OCI-LY7 (cell line): ENCODE measurements around the gene ZNF609. TPM values are rescaled to one million over a fixed set of nuclear protein-coding genes. Genes with fewer than 3 reads are reported as not detected.

ENCODE experiments used
- BruUV-seq: library from RNA; stranded (reverse); fragments of 400-500 nt; replicated peaks from 2 replicates; lab custom pipeline; 2021; lab: Mats Ljungman, UMichigan
- CTCF ChIA-PET: fragments of 300-600 bp; sonication (Branson Sonifier 250); formaldehyde crosslinking; loops from one replicate; lab custom pipeline; 2022; ENCODE audit warnings: antibody characterized with exemption; ENCODE audit not compliant: unreplicated experiment; lab: Charles Lee
- POLR2A ChIA-PET: fragments of 300-600 bp; sonication (Branson Sonifier 250); formaldehyde crosslinking; loops from one replicate; lab custom pipeline; 2022; ENCODE audit warnings: antibody characterized with exemption; lab: Charles Lee
- DNase-seq: peaks from one replicate; pipeline ENCODE4 v3.0.0-alpha.2; 2015; ENCODE audit warnings: low spot score
- H2AFZ ChIP-seq: fragments of 200-600 bp; sonication (generic), shearing (Covaris generic); 2 replicates; pipeline ENCODE4 v1.6.1; 2014; ENCODE audit warnings: mild to moderate bottlenecking, antibody characterized with exemption, low read length, moderate library complexity
- H3K27ac ChIP-seq: fragments of 200-600 bp; sonication (generic); 2 replicates; pipeline ENCODE4 v1.5.1; 2014; ENCODE audit warnings: mixed run types, low read depth, mild to moderate bottlenecking, moderate library complexity, low read length, inconsistent platforms; ENCODE audit not compliant: poor library complexity, severe bottlenecking
- H3K36me3 ChIP-seq: fragments of 200-600 bp; sonication (generic); 2 replicates; pipeline ENCODE4 v1.6.1; 2014; ENCODE audit warnings: mild to moderate bottlenecking, antibody characterized with exemption, low read length, moderate library complexity, mixed read lengths; ENCODE audit not compliant: insufficient read depth
- H3K4me1 ChIP-seq: fragments of 200-600 bp; sonication (generic); 2 replicates; pipeline ENCODE4 v1.5.1; 2014; ENCODE audit warnings: mild to moderate bottlenecking, low read length; ENCODE audit not compliant: insufficient read depth, poor library complexity, severe bottlenecking
- H3K4me2 ChIP-seq: fragments of 200-600 bp; sonication (generic); 2 replicates; pipeline ENCODE4 v1.6.1; 2014; ENCODE audit warnings: mild to moderate bottlenecking, low read length
- H3K4me3 ChIP-seq: fragments of 200-600 bp; sonication (generic); 2 replicates; pipeline ENCODE4 v1.5.1; 2014; ENCODE audit warnings: mild to moderate bottlenecking, low read depth, low read length; ENCODE audit not compliant: poor library complexity, severe bottlenecking
- H3K79me2 ChIP-seq: fragments of 200-600 bp; sonication (generic); 2 replicates; pipeline ENCODE4 v1.6.1; 2016; ENCODE audit warnings: low read depth, mild to moderate bottlenecking, low read length, moderate library complexity, mixed read lengths; ENCODE audit not compliant: insufficient read depth
- H3K9me2 ChIP-seq: fragments of 200-600 bp; sonication (generic); 2 replicates; pipeline ENCODE4 v1.6.1; 2016; ENCODE audit warnings: mild to moderate bottlenecking, low read length, mixed read lengths; ENCODE audit not compliant: insufficient read depth
- H3K9me3 ChIP-seq: fragments of 200-600 bp; sonication (generic); 2 replicates; pipeline ENCODE4 v1.6.1; 2014; ENCODE audit warnings: mild to moderate bottlenecking, mixed run types, low read length, mixed read lengths
- H4K20me1 ChIP-seq: fragments of 200-600 bp; sonication (generic); 2 replicates; pipeline ENCODE4 v1.6.1; 2014; ENCODE audit warnings: mild to moderate bottlenecking, antibody characterized with exemption, low read length, moderate library complexity, mixed read lengths; ENCODE audit not compliant: insufficient read depth
- CTCF ChIP-seq: fragments of 200-600 bp; sonication (generic); conservative IDR thresholded peaks from 2 replicates; pipeline ENCODE4 v1.5.1; 2014; ENCODE audit warnings: mild to moderate bottlenecking, antibody characterized with exemption, low read length, moderate library complexity, mixed read lengths
- EZH2phosphoT487 ChIP-seq: fragments of 200-600 bp; sonication (generic); IDR thresholded peaks from 2 replicates; pipeline ENCODE4 v1.6.1; 2018; ENCODE audit warnings: low read depth, borderline replicate concordance, mild to moderate bottlenecking, mixed run types, antibody characterized with exemption, low read length, moderate library complexity, mixed read lengths
- intact Hi-C: fragments of 100-400 bp; cut with micrococcal nuclease; formaldehyde crosslinking; loops from one replicate; pipeline ENCODE4 v1.10.0; 2022; ENCODE audit not compliant: unreplicated experiment
- total RNA-seq, 2 experiments: library from RNA; depleted of rRNA in 1 of 2; stranded (reverse); fragments of >200 nt in 1 of 2; shearing (Covaris generic) in 1 of 2; gene quantifications; 2 replicates each; pipeline ENCODE4 v1.2.3, GENCODE V29; 2014 to 2022

ZNF609 gene
- total RNA-seq, 2 experiments from 2014 or later = 17.2 to 35.1 TPM

GRCh38 chr15:64460724-64461720, 644 bp downstream of the ZNF609 start:
- Histone ChIP-seq H3K4me2 (peak overlapping the region; percentile 90), H3K9me2 (no peaks in the 10 kb centered on the region), H2AFZ (no peak overlapping the region), H4K20me1 (0 out of 2 replicates have a peak, but pooled peaks cover 7% of the 10 kb centered on the region), H3K4me3 (peak overlapping the region; percentile 72), H3K4me1 (peaks cover 71% of the 10 kb centered on the region), H3K9me3 (no peaks in the 10 kb centered on the region), H3K79me2 (peaks cover 43% of the 10 kb centered on the region), H3K36me3 (no peaks in the 10 kb centered on the region), H3K27ac (peak overlapping the region; percentile 68)
- CTCF ChIA-PET = interaction anchor here (0.6 kb wide), 1 partner anchor 232 kb away, joined by 4 read pairs; no protein-coding TSS in a partner anchor
- TF ChIP-seq EZH2phosphoT487 = no peak
- TF ChIP-seq CTCF = no peak
- intact Hi-C loops = no loop called here
- POLR2A ChIA-PET = interaction anchor here (1.0 to 1.7 kb wide), 4 partner anchors 11 to 70 kb away, joined by 3 to 8 read pairs (median 5); no protein-coding TSS in a partner anchor
- peak; percentile 51 for DNase-seq
- BruUV-seq = no TSS peak

GRCh38 chr15:64461721-64462162, 1.4 kb downstream of the ZNF609 start:
- H2AFZ ChIP-seq = no peak overlapping the region
- H3K79me2 ChIP-seq = peaks cover 46% of the 10 kb centered on the region
- peaks cover 70% of the 10 kb centered on the region for H3K4me1 ChIP-seq
- H3K4me2 ChIP-seq = peak overlapping the region; percentile 90
- H3K36me3 ChIP-seq = no peaks in the 10 kb centered on the region
- no peak for TF ChIP-seq EZH2phosphoT487
- TF ChIP-seq CTCF = no peak
- ChIA-PET CTCF (no interaction called here), POLR2A (no interaction called here)
- H3K9me3 ChIP-seq = no peaks in the 10 kb centered on the region
- H3K4me3 ChIP-seq = peak overlapping the region; percentile 72
- no peaks in the 10 kb centered on the region for H3K9me2 ChIP-seq
- H3K27ac ChIP-seq = peak overlapping the region; percentile 68
- peaks cover 9% of the 10 kb centered on the region; the same call in 1 of the 2 replicates for H4K20me1 ChIP-seq
- intact Hi-C loops = no loop called here
- no peak for DNase-seq
- BruUV-seq = no TSS peak
